ENCODE data around the gene LARGE1.

LARGE1 gene

GRCh38 chr22:33393432-33393831 is 526.8 kb downstream of the LARGE1 start:
- H3K4me3 ChIP-seq (ENCODE audit: low read length), result no peak overlapping the region
- TF ChIP-seq, protein P1, sequence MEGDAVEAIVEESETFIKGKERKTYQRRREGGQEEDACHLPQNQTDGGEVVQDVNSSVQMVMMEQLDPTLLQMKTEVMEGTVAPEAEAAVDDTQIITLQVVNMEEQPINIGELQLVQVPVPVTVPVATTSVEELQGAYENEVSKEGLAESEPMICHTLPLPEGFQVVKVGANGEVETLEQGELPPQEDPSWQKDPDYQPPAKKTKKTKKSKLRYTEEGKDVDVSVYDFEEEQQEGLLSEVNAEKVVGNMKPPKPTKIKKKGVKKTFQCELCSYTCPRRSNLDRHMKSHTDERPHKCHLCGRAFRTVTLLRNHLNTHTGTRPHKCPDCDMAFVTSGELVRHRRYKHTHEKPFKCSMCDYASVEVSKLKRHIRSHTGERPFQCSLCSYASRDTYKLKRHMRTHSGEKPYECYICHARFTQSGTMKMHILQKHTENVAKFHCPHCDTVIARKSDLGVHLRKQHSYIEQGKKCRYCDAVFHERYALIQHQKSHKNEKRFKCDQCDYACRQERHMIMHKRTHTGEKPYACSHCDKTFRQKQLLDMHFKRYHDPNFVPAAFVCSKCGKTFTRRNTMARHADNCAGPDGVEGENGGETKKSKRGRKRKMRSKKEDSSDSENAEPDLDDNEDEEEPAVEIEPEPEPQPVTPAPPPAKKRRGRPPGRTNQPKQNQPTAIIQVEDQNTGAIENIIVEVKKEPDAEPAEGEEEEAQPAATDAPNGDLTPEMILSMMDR (conservative IDR thresholded peaks at IDR 0.05; ENCODE audit: low read length), result no peak
- no peak for DNase-seq (ENCODE audit: low read depth)

DNA sequence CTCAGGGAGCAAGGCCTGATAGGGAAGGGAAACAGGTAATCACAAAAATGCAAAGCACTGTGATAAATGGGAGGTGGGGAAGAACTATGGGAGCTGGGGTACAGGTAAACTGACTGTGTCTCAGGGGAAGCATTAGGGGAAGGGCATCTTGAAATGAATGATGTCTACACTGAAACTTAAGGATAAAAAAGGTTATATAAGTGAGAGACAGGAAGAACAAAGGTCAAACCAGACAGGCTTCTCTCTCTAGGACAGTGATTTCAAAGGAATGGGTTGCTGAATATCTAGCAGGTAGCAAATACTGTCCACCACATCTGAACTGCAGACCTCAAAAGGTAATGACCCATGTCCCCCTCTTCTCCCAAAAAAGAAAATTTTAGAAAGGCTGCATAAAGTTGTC is 529.0 kb downstream of the LARGE1 start:
- no peak overlapping the region for H3K4me3 ChIP-seq (ENCODE audit: low read length)
- no peak for DNase-seq (ENCODE audit: low read depth)
- TF ChIP-seq, protein P1 (conservative IDR thresholded peaks at IDR 0.05; ENCODE audit: low read length), result no peak

DNA sequence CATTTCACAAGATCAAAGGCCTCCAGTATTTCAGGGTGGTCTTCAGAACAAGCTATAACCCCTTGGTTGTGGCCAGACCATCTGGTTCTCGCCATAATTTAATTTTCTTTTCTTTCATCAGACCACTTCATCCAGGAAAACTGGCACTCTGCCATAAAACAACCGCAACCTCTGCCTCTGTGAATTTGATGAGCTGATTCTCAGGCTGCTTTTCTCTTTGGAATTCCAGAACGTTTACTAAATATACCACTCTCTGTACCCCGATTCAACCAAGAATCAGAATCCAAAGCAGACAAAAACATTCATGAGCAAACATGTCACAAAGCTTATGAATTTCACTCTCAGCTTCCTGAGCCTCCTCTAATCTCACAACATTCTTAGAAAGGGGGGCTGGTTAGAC is 530.3 kb downstream of the LARGE1 start:
- DNase-seq (ENCODE audit: low read depth), result peak; percentile 3
- TF ChIP-seq, protein P1 (conservative IDR thresholded peaks at IDR 0.05; ENCODE audit: low read length), result no peak
- no peak overlapping the region for H3K4me3 ChIP-seq (ENCODE audit: low read length)

GRCh38 chr22:33386270-33386669 is 534.0 kb downstream of the LARGE1 start:
- no peak overlapping the region for H3K4me3 ChIP-seq (ENCODE audit: low read length)
- no peak for DNase-seq (ENCODE audit: low read depth)
- TF ChIP-seq, protein P1 (conservative IDR thresholded peaks at IDR 0.05; ENCODE audit: low read length), result no peak

GRCh38 chr22:33385611-33386010 is 534.7 kb downstream of the LARGE1 start:
- TF ChIP-seq, protein P1 (conservative IDR thresholded peaks at IDR 0.05; ENCODE audit: low read length), result no peak
- H3K4me3 ChIP-seq (ENCODE audit: low read length), result no peak overlapping the region
- no peak for DNase-seq (ENCODE audit: low read depth)

DNA sequence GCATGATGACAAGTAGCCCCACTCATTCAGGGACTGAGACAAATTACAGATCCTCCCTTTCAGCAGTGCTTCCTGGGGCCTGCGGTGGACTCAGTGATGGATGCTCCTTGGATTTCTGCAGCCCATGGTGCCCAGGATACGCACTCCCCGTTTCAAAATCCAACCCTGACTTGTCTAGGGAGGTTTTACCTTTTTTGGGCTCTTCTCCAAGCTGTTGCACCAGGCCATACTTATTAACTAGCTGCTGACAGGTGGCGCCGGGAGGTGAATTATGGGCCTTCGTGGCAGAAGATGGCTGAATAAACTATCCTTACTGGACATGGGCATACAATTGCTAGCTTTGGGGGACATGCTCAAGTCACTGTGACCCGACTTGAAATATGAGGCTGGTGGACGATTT is 537.8 kb downstream of the LARGE1 start:
- TF ChIP-seq, protein P1 (conservative IDR thresholded peaks at IDR 0.05; ENCODE audit: low read length), result no peak
- DNase-seq (ENCODE audit: low read depth), result no peak
- no peak overlapping the region for H3K4me3 ChIP-seq (ENCODE audit: low read length)

GRCh38 chr22:33381531-33382406 is 538.5 kb downstream of the LARGE1 start:
- no peak overlapping the region for H3K4me3 ChIP-seq (ENCODE audit: low read length)
- TF ChIP-seq, protein P1 (conservative IDR thresholded peaks at IDR 0.05; ENCODE audit: low read length), result no peak
- no peak for DNase-seq (ENCODE audit: low read depth)
